GM12891 (cell line): ENCODE measurements around the gene TIMM13.
"Not testable (repeated sequence)": the region's sequence is repeated elsewhere in the genome, so short reads cannot be mapped to it uniquely, and the experiment has no call there.

ENCODE experiments used
- DNase-seq: peaks from one replicate; pipeline ENCODE4 v3.0.0; 2011; ENCODE audit warnings: low spot score; ENCODE audit not compliant: insufficient read length
- FAIRE-seq: peaks from 2 replicates; lab custom pipeline; 2011; peaks lifted over from hg19 to GRCh38; lab: Jason Lieb, UNC
- PAX5 ChIP-seq: IDR thresholded peaks from 2 replicates; pipeline ENCODE4 v1.6.1; 2011; ENCODE audit warnings: low read length, moderate library complexity, mild to moderate bottlenecking; ENCODE audit not compliant: insufficient read depth, severe bottlenecking
- POLR2A ChIP-seq: IDR thresholded peaks from 2 replicates; pipeline ENCODE4 v1.6.1; 2011; ENCODE audit warnings: low read depth, low read length, control low read depth
- POLR2AphosphoS5 ChIP-seq: IDR thresholded peaks from 2 replicates; pipeline ENCODE4 v1.6.1; 2011; ENCODE audit warnings: low read depth, low read length, control low read depth
- POU2F2 ChIP-seq: IDR thresholded peaks from 2 replicates; pipeline ENCODE4 v1.6.1; 2011; ENCODE audit warnings: low read depth, mild to moderate bottlenecking, control low read depth, low read length, moderate library complexity
- SPI1 ChIP-seq: IDR thresholded peaks from 2 replicates; pipeline ENCODE4 v1.6.1; 2011; ENCODE audit warnings: low read depth, low read length, control low read depth
- TAF1 ChIP-seq: IDR thresholded peaks from 2 replicates; pipeline ENCODE4 v1.6.1; 2011; ENCODE audit warnings: low read depth, low read length, control low read depth

The TIMM13 gene

GRCh38 chr19:2464389-2464788, 37.0 kb upstream of the TIMM13 start:
- TF ChIP-seq POLR2AphosphoS5 = no peak
- TF ChIP-seq TAF1 = no peak
- no peak for TF ChIP-seq SPI1
- no peak for TF ChIP-seq PAX5
- no peak for TF ChIP-seq POU2F2
- no peak for TF ChIP-seq POLR2A
- FAIRE-seq (no peak), DNase-seq (no peak)

DNA sequence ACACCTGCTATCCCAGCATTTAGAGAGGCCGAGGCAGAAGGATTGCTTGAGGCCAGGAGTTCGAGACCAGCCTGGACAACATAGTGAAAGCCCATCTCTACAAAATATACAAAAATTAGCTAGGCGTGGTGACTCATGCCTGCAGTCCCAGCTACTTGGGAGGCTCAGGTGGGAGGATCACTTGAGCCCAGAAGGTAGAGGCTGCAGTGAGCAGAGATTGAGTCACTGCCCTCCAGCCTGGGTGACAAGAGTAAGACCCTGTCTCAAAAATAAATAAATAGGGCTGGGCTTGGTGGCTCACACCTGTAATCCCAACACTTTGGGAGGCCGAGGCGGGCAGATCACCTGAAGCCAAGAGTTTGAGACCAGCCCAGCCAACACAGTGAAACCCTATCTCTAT, 36.3 kb upstream of the TIMM13 start:
- DNase-seq, FAIRE-seq: not testable (repeated sequence)

- no peak for TF ChIP-seq POLR2A
- no peak for TF ChIP-seq POU2F2
- no peak for TF ChIP-seq PAX5
- TF ChIP-seq SPI1 = no peak
- no peak for TF ChIP-seq TAF1
- no peak for TF ChIP-seq POLR2AphosphoS5
- DNase-seq (no peak), FAIRE-seq (no peak)
Measured at GRCh38 chr19:2462635-2463421, 35.4 kb upstream of the TIMM13 start.

- peak; percentile 88 for FAIRE-seq
- DNase-seq = peak; percentile 87
- TF ChIP-seq POLR2A = no peak
- no peak for TF ChIP-seq SPI1
- TF ChIP-seq TAF1 = no peak
- TF ChIP-seq PAX5 = no peak
- TF ChIP-seq POU2F2 = no peak
- TF ChIP-seq POLR2AphosphoS5 = no peak
Measured at GRCh38 chr19:2461751-2462634, 34.6 kb upstream of the TIMM13 start.

GRCh38 chr19:2460245-2460644, 32.9 kb upstream of the TIMM13 start:
- no peak for DNase-seq
- TF ChIP-seq SPI1 = no peak
- no peak for TF ChIP-seq POLR2A
- FAIRE-seq = no peak

- FAIRE-seq, DNase-seq: not testable (repeated sequence)
Measured at GRCh38 chr19:2458776-2459175, 31.4 kb upstream of the TIMM13 start.

DNA sequence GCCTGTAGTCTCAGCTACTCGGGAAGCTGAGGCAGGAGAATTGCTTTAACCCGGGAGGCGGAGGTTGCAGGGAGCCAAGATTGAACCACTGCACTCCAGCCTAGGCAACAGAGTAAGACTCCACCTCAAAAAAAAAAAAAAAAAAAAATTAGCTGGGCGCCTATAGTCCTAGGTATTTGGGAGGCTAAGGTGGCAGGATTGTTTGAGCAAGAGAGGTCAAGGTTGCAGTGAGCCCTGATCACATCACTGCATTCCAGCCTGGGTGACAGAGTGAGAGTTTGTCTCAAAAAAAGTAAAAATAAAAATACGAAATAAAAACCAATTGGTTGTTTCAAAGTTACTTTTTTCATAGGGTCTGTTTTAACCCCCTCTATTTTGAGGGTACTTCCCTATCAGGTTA, 30.7 kb upstream of the TIMM13 start:
- DNase-seq (no peak), FAIRE-seq (no peak)
- TF ChIP-seq POLR2A (no peak), TAF1 (no peak), POLR2AphosphoS5 (no peak), SPI1 (no peak), POU2F2 (no peak), PAX5 (no peak)

DNA sequence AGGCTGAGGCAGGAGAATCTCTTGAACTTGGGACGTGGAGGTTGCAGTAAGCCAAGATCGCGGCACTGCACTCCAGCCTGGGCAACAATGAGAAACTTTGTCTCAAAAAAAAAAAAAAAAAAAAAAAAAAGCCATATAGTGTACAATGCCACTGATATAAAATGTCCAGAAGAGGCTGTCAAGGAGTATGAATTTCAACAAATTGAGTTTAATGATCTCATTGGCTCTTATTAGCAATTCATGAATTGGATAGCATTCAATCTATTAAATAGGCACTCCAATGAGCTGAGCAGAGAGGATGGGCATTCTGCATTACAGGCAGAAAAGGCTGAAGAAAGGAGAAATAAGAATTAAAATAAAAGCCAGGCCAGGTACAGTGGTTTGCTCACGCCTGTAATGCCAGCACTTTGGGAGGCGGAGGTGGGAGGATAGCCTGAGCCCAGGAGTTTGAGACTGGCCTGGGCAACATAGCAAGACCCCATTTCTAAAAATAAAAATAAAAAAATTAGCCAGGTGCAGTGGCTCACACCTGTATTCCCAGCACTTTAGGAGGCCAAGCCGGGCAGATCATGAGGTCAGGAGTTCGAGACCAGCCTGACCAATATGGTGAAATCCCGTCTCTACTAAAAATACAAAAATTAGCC, 30.1 kb upstream of the TIMM13 start:
- FAIRE-seq (no peak), DNase-seq (no peak)

DNA sequence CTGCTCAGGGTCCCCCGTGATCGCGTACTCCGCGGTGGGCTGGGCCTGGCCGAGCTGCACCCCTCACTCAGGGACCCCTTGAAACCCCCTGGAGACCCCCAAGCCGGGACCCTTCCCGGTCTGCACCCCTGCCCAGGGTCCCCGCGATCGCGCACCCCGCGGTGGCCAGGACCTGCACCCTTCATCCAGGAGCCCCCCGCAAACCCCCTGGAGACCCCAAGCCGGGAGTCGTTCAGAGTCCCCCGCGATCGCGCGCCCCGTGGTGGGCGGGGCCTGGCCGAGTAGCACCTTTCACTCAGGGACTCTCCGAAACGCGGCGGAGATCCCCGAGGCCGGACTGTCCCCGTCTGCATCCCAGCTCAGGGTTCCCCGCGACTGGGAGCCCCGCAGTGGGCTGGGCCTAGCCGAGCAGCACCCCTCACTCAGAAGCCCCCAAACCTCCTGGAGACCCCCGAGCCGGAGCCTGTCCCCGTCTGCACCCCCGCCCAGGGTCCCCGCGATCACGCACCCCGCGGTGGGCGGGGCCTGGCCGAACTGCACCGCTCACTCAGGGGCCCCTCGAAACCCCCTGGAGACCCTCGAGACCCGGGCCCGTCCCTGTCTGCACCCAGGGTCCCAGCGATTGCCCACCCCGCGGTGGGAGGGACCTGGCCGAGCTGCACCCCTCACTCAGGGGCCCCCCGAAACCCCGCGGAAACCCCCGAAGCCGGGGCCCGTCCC, 28.6 kb upstream of the TIMM13 start:
- TF ChIP-seq POLR2A (no peak), POLR2AphosphoS5 (no peak), SPI1 (no peak), PAX5 (no peak), TAF1 (no peak), POU2F2 (no peak)
- peak; percentile 79 for FAIRE-seq
- peak; percentile 74 for DNase-seq

More for the DNA sequence above, 30.1 kb upstream of the TIMM13 start:
- TF ChIP-seq PAX5 (no peak), SPI1 (no peak), POLR2A (no peak), POLR2AphosphoS5 (no peak), TAF1 (no peak), POU2F2 (no peak)
